ENCODE results near the gene ADAMTS19.

ADAMTS19 gene

GRCh38 chr5:129448654-129449053, 11.4 kb upstream of the ADAMTS19 start:
- H3K4me3 ChIP-seq (ENCODE audit: low read depth, low read length), result no peak overlapping the region
- no peak for TF ChIP-seq CTCF (IDR thresholded peaks at IDR 0.05; ENCODE audit: borderline replicate concordance, insufficient read depth, low read depth, low read length)

GRCh38 chr5:129454461-129454860, 5.6 kb upstream of the ADAMTS19 start:
- TF ChIP-seq CTCF (IDR thresholded peaks at IDR 0.05; ENCODE audit: borderline replicate concordance, insufficient read depth, low read depth, low read length), result no peak
- H3K4me3 ChIP-seq (ENCODE audit: low read depth, low read length), result no peak overlapping the region

- no peak for TF ChIP-seq CTCF (IDR thresholded peaks at IDR 0.05; ENCODE audit: borderline replicate concordance, insufficient read depth, low read depth, low read length)
- no peak overlapping the region for H3K4me3 ChIP-seq (ENCODE audit: low read depth, low read length)
These were observed 685 bp upstream of the ADAMTS19 start for GRCh38 chr5:129459450-129459776.

- no peak for TF ChIP-seq CTCF (IDR thresholded peaks at IDR 0.05; ENCODE audit: borderline replicate concordance, insufficient read depth, low read depth, low read length)
- no peak overlapping the region for H3K4me3 ChIP-seq (ENCODE audit: low read depth, low read length)
These were observed 506 bp downstream of the ADAMTS19 start for GRCh38 chr5:129460672-129460935.

GRCh38 chr5:129460936-129461710, 1.0 kb downstream of the ADAMTS19 start:
- H3K4me3 ChIP-seq (ENCODE audit: low read depth, low read length), result no peak overlapping the region
- peak; percentile 49; the same call in 1 of the 2 replicates for TF ChIP-seq CTCF (IDR thresholded peaks at IDR 0.05; ENCODE audit: borderline replicate concordance, insufficient read depth, low read depth, low read length)

- TF ChIP-seq CTCF (IDR thresholded peaks at IDR 0.05; ENCODE audit: borderline replicate concordance, insufficient read depth, low read depth, low read length), result no peak
- H3K4me3 ChIP-seq (ENCODE audit: low read depth, low read length), result no peak overlapping the region
These were observed 1.7 kb downstream of the ADAMTS19 start for GRCh38 chr5:129461711-129462332.

- TF ChIP-seq CTCF (IDR thresholded peaks at IDR 0.05; ENCODE audit: borderline replicate concordance, insufficient read depth, low read depth, low read length), result no peak
- H3K4me3 ChIP-seq (ENCODE audit: low read depth, low read length), result no peak overlapping the region
These were observed 5.8 kb downstream of the ADAMTS19 start for GRCh38 chr5:129465776-129466344.
